Breast epithelium (tissue), 4 donors: ENCODE results near the gene HAUS2. TPM values are rescaled to one million over a fixed set of nuclear protein-coding genes. Genes with fewer than 3 reads are reported as not detected.
"Not testable (repeated sequence)": the region's sequence is repeated elsewhere in the genome, so short reads cannot be mapped to it uniquely, and the experiment has no call there.

Source experiments
- DNase-seq, 2 donors: peaks; one replicate each; pipeline ENCODE4 v3.0.0-alpha.2; 2019; ENCODE audit warnings: low spot score in 2 of 2
- H3K27ac ChIP-seq, 2 donors: fragments of 200-600 bp; sonication (generic) in 1 of 2; one replicate each; pipeline ENCODE4 v1.5.1; 2016 to 2019; ENCODE audit warnings: mild to moderate bottlenecking in 1 of 2
- H3K27me3 ChIP-seq, 2 donors: fragments of 200-600 bp; sonication (generic) in 1 of 2; one replicate each; pipeline versions ENCODE4 v1.5.1 to v1.6.0; 2017 to 2019; ENCODE audit warnings: control low read depth in 1 of 2, mild to moderate bottlenecking in 1 of 2
- H3K36me3 ChIP-seq: fragments of 200-600 bp; one replicate; pipeline ENCODE4 v1.5.1; 2019
- H3K4me1 ChIP-seq, 2 donors: fragments of 200-600 bp; sonication (generic); one replicate each; pipeline ENCODE4 v1.5.1; 2016 to 2019; ENCODE audit warnings: control low read depth in 1 of 2
- H3K4me3 ChIP-seq, 3 donors: fragments of 200-600 bp; sonication (generic); 1 replicate in 2 of 3; 2 replicates in 1 of 3; pipeline ENCODE4 v1.5.1; 2016 to 2019; ENCODE audit warnings: mild to moderate bottlenecking in 3 of 3, moderate library complexity in 2 of 3
- H3K9me3 ChIP-seq, 2 donors: fragments of 200-600 bp; sonication (generic) in 1 of 2; one replicate each; pipeline ENCODE4 v1.5.1; 2016 to 2019; ENCODE audit warnings: control low read depth in 1 of 2
- POLR2A ChIP-seq: fragments of 450-650 bp; IDR thresholded peaks from one replicate; pipeline ENCODE4 v1.6.1; 2016; ENCODE audit warnings: antibody characterized with exemption, mild to moderate bottlenecking, moderate library complexity
- POLR2AphosphoS5 ChIP-seq, 3 donors: sonication (generic); formaldehyde crosslinking; IDR thresholded peaks; one replicate each; pipeline ENCODE4 v1.6.1; 2017; ENCODE audit warnings: antibody characterized with exemption in 3 of 3
- intact Hi-C: fragments of 100-400 bp; cut with DNase I; formaldehyde crosslinking; loops from one replicate; pipeline ENCODE4 v1.15.1; 2023; ENCODE audit warnings: low total_unique reads
- total RNA-seq, 3 donors: library from RNA; depleted of rRNA; stranded (reverse); fragments of >200 nt; gene quantifications; one replicate each; pipeline ENCODE4 v1.1.0, GENCODE V29; 2016
- TF ChIP-seq, protein P1 (sequence below), 3 donors: fragments of 450-650 bp; IDR thresholded peaks; one replicate each; pipeline ENCODE4 v1.5.1; 2016 to 2017; ENCODE audit warnings: antibody characterized with exemption in 3 of 3, mild to moderate bottlenecking in 3 of 3, moderate library complexity in 3 of 3

The HAUS2 gene
- total RNA-seq, 3 donors from 2014 or later: 29.3 to 42.1 (median 30.2) TPM

DNA sequence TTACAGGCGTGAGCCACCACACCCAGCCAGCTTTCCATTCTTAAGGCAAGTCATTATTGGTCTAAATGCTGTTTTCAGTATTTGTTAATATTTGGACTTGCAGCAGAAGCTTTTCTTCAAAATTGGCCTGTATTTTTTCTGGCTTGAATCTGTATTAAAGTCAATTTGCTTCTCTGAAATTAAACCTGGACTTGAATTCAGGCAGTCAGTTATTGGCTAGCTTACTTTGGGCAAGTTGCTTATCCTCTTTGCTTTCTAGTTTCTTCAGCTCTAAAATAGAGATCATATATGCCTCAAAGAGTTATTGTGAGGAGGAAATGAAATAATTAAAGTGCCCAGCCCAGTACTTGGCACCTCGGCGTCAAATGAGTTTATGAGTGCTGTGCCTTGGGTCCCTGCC lies 44.1 kb downstream of the HAUS2 start:
- no peaks in the 10 kb centered on the region for H3K9me3 ChIP-seq
- no peaks in the 10 kb centered on the region for H3K4me1 ChIP-seq
- no peaks in the 10 kb centered on the region for H3K27me3 ChIP-seq
- peak overlapping the region; percentile 27 to 84 for H3K27ac ChIP-seq
- H3K4me3 ChIP-seq: peak overlapping the region in 1 of 3 donors; percentile 18
- no peaks in the 10 kb centered on the region for H3K36me3 ChIP-seq
- intact Hi-C loops: no loop called here
- DNase-seq: no peak
- TF ChIP-seq, protein P1, sequence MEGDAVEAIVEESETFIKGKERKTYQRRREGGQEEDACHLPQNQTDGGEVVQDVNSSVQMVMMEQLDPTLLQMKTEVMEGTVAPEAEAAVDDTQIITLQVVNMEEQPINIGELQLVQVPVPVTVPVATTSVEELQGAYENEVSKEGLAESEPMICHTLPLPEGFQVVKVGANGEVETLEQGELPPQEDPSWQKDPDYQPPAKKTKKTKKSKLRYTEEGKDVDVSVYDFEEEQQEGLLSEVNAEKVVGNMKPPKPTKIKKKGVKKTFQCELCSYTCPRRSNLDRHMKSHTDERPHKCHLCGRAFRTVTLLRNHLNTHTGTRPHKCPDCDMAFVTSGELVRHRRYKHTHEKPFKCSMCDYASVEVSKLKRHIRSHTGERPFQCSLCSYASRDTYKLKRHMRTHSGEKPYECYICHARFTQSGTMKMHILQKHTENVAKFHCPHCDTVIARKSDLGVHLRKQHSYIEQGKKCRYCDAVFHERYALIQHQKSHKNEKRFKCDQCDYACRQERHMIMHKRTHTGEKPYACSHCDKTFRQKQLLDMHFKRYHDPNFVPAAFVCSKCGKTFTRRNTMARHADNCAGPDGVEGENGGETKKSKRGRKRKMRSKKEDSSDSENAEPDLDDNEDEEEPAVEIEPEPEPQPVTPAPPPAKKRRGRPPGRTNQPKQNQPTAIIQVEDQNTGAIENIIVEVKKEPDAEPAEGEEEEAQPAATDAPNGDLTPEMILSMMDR (IDR thresholded peaks at IDR 0.05): no peak
- no peak for TF ChIP-seq POLR2A

DNA sequence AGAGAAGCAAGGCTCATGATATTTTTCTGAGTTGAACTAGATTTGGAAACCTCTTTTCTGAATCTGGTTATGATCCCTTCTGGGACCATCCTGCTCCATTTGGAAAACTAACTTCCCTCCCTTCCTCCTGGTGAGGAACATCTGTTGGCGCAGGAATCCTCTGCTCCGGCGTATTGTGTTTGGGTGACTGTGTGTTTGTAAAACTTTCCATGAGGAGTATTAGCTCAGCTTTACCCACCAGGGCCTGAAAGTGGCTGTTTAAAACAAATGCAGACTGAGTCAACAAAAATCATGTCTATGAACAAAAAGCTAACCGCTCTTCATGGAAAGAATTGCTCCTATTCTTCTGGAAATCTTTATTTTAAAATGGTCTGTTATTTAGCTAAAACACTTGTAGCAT lies 44.5 kb downstream of the HAUS2 start:
- no peaks in the 10 kb centered on the region for H3K4me1 ChIP-seq
- peak overlapping the region in 1 of 3 donors; percentile 18 for H3K4me3 ChIP-seq
- intact Hi-C loops: no loop called here
- peak overlapping the region; percentile 27 to 84 for H3K27ac ChIP-seq
- H3K9me3 ChIP-seq: no peaks in the 10 kb centered on the region
- no peak for TF ChIP-seq POLR2AphosphoS5 (IDR thresholded peaks at IDR 0.05)
- TF ChIP-seq, protein P1 (IDR thresholded peaks at IDR 0.05): no peak
- no peak for TF ChIP-seq POLR2A
- DNase-seq: no peak
- no peaks in the 10 kb centered on the region for H3K27me3 ChIP-seq
- no peaks in the 10 kb centered on the region for H3K36me3 ChIP-seq

DNA sequence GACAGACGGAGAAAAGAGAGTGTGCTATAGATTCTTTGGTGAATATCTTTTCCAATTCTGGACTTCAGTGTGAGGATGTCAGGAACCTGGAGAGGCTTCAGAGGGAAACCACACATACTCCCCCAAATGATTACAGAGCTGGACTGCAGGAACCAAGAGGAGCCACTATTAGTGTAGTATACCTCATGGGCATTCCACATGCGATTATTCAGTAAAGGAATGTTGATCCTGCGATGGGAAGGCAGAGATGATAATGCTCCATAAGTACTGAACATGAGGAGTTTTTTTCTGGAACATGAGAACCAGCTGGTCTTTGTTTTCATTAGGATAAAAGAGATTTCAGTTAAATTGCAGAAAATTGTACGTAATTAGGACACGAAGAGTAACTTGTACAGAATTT lies 45.5 kb downstream of the HAUS2 start:
- Histone ChIP-seq H3K27ac (peak overlapping the region; percentile 54 to 59), H3K4me3 (no peak overlapping the region), H3K4me1 (no peaks in the 10 kb centered on the region), H3K27me3 (no peaks in the 10 kb centered on the region), H3K9me3 (no peaks in the 10 kb centered on the region), H3K36me3 (no peaks in the 10 kb centered on the region)
- intact Hi-C loops: no loop called here
- TF ChIP-seq, protein P1 (IDR thresholded peaks at IDR 0.05): no peak
- no peak for TF ChIP-seq POLR2A
- no peak for TF ChIP-seq POLR2AphosphoS5 (IDR thresholded peaks at IDR 0.05)
- no peak for DNase-seq

DNA sequence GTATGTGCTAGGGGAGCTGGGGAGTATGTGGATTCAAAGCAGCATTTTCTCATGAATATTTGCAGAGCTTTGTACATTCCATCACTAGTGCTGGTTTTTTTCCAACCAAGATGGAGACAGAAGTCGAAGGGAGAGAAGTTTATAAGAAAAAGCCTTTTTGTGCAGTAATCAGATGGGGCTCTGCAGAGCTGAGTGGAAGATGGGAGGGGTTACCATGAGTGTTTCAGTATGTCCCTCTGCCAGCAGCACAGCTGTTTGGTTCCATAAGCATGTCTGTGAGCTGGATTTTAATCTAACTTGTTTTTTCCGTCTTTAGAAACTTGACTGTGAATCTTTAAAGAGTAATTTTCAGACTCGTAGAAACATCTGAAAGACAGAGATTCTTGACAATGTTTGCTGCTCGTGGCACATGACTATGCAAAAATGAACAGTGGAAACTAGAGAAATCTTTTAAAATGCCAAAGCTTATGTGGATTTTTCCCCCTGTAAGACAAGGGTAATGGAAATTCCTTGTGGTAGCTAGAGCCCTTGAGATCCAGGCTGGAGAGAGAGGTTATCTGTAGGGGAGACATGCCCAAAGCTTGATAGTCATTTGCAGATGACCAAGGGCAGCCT lies 47.1 kb downstream of the HAUS2 start:
- no peak for DNase-seq

DNA sequence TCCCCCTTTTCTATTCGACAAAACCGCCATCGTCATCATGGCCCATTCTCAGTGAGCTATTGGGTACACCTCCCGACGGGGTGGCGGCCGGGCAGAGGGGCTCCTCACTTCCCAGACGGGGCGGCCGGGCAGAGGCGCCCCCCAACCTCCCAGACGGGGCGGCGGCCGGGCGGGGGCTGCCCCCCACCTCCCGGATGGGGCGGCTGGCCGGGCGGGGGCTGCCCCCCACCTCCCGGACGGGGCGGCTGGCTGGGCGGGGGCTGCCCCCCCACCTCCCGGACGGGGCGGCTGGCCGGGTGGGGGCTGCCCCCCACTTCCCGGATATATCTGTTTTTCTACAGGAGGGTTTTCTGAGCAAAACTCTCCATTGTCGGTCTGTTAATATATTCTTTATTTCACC lies 52.7 kb downstream of the HAUS2 start:
- DNase-seq, intact Hi-C loops, H3K36me3 ChIP-seq, H3K4me1 ChIP-seq, H3K4me3 ChIP-seq, H3K27me3 ChIP-seq, H3K27ac ChIP-seq, H3K9me3 ChIP-seq: not testable (repeated sequence)

More for the DNA sequence above, 47.1 kb downstream of the HAUS2 start:
- intact Hi-C loops: no loop called here
- no peaks in the 10 kb centered on the region for H3K4me1 ChIP-seq
- H3K27me3 ChIP-seq: no peaks in the 10 kb centered on the region
- no peaks in the 10 kb centered on the region for H3K36me3 ChIP-seq
- no peaks in the 10 kb centered on the region for H3K9me3 ChIP-seq
- peak overlapping the region in 1 of 2 donors; percentile 14 for H3K27ac ChIP-seq
- no peak for TF ChIP-seq POLR2A
- TF ChIP-seq, protein P1 (IDR thresholded peaks at IDR 0.05): no peak
- TF ChIP-seq POLR2AphosphoS5 (IDR thresholded peaks at IDR 0.05): no peak
- H3K4me3 ChIP-seq: no peak overlapping the region

DNA sequence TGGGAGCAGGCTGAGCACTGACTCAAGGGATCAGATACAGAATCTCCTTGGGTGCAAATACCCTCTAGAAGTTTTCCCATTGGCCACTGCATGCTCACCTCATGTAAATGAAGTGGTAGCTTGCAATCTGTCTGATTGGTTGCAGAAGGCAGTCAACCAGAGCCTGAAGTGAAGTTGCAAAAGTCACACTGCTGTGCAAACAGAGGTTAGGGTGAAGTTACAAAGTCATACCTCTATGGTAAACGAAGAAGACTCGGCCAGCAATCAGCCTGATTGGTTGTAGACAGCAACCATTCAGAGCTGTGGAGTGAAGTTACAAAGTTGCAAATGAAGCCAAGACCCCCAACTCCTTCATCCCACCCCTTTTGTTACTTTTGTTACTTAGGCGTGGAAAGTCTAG lies 53.9 kb downstream of the HAUS2 start:
- H3K36me3 ChIP-seq: no peaks in the 10 kb centered on the region
- no peaks in the 10 kb centered on the region for H3K9me3 ChIP-seq
- no peak for DNase-seq
- no peaks in the 10 kb centered on the region for H3K4me1 ChIP-seq
- intact Hi-C loops: no loop called here
- no peaks in the 10 kb centered on the region for H3K27me3 ChIP-seq
- no peak overlapping the region for H3K4me3 ChIP-seq
- no peak overlapping the region for H3K27ac ChIP-seq
- TF ChIP-seq, protein P1 (IDR thresholded peaks at IDR 0.05): no peak
- no peak for TF ChIP-seq POLR2A
- TF ChIP-seq POLR2AphosphoS5 (IDR thresholded peaks at IDR 0.05): no peak
